A673 (cell line): ENCODE results near the gene OR12D2.

Experiments used
- CTCF ChIP-seq: fragments of 300-800, 200-600 bp; sonication (generic); conservative IDR thresholded peaks from 2 replicates; pipeline ENCODE4 v1.5.1; 2017; ENCODE audit warnings: low read depth, mild to moderate bottlenecking, antibody characterized with exemption, low read length, moderate library complexity, mixed read lengths
- EZH2 ChIP-seq: fragments of 200-600 bp; sonication (generic); IDR thresholded peaks from 2 replicates; pipeline ENCODE4 v1.6.1; 2017; ENCODE audit warnings: borderline replicate concordance, low read depth, mild to moderate bottlenecking, mixed read lengths, antibody characterized with exemption, low read length; ENCODE audit not compliant: poor library complexity, severe bottlenecking

- TF ChIP-seq CTCF (no peak), EZH2 (no peak)
Observed at GRCh38 chr6:29424575-29424974, 29.1 kb downstream of the OR12D2 start.
